ENCODE measurements around the gene DPP6.

DPP6 gene

GRCh38 chr7:154253810-154254209, 201.6 kb downstream of the DPP6 start:
- no peak for DNase-seq

GRCh38 chr7:154255324-154255723, 203.1 kb downstream of the DPP6 start:
- DNase-seq = no peak

GRCh38 chr7:154256150-154256549, 204.0 kb downstream of the DPP6 start:
- DNase-seq = no peak

GRCh38 chr7:154259396-154259795, 207.2 kb downstream of the DPP6 start:
- no peak for DNase-seq

GRCh38 chr7:154287356-154287755, 235.2 kb downstream of the DPP6 start:
- no peak for DNase-seq

- no peak for DNase-seq
Observed at GRCh38 chr7:154289119-154289518, 236.9 kb downstream of the DPP6 start.

GRCh38 chr7:154296443-154296842, 244.2 kb downstream of the DPP6 start:
- DNase-seq = no peak

GRCh38 chr7:154299736-154300135, 247.5 kb downstream of the DPP6 start:
- DNase-seq = no peak

- no peak for DNase-seq
Observed at GRCh38 chr7:154302380-154302779, 250.2 kb downstream of the DPP6 start.

- no peak for DNase-seq
Observed at GRCh38 chr7:154304231-154304630, 252.0 kb downstream of the DPP6 start.

- no peak for DNase-seq
Observed at GRCh38 chr7:154304740-154305700, 252.8 kb downstream of the DPP6 start.

- no peak for DNase-seq
Observed at GRCh38 chr7:154306036-154306435, 253.8 kb downstream of the DPP6 start.

- no peak for DNase-seq
Observed at GRCh38 chr7:154308928-154309327, 256.7 kb downstream of the DPP6 start.

- DNase-seq = no peak
Observed at GRCh38 chr7:154310114-154310513, 257.9 kb downstream of the DPP6 start.

- DNase-seq = no peak
Observed at GRCh38 chr7:154324196-154324595, 272.0 kb downstream of the DPP6 start.

- no peak for DNase-seq
Observed at GRCh38 chr7:154326421-154326820, 274.2 kb downstream of the DPP6 start.

GRCh38 chr7:154330318-154330717, 278.1 kb downstream of the DPP6 start:
- no peak for DNase-seq

- no peak for DNase-seq
Observed at GRCh38 chr7:154332811-154333580, 280.8 kb downstream of the DPP6 start.

- DNase-seq = no peak
Observed at GRCh38 chr7:154336295-154336694, 284.1 kb downstream of the DPP6 start.

- no peak for DNase-seq
Observed at GRCh38 chr7:154338701-154339506, 286.7 kb downstream of the DPP6 start.

- DNase-seq = no peak
Observed at GRCh38 chr7:154342971-154343633, 290.9 kb downstream of the DPP6 start.

GRCh38 chr7:154343778-154344412, 291.7 kb downstream of the DPP6 start:
- DNase-seq = no peak
